ENCODE data around the gene SDCBP2.

The SDCBP2 gene

DNA sequence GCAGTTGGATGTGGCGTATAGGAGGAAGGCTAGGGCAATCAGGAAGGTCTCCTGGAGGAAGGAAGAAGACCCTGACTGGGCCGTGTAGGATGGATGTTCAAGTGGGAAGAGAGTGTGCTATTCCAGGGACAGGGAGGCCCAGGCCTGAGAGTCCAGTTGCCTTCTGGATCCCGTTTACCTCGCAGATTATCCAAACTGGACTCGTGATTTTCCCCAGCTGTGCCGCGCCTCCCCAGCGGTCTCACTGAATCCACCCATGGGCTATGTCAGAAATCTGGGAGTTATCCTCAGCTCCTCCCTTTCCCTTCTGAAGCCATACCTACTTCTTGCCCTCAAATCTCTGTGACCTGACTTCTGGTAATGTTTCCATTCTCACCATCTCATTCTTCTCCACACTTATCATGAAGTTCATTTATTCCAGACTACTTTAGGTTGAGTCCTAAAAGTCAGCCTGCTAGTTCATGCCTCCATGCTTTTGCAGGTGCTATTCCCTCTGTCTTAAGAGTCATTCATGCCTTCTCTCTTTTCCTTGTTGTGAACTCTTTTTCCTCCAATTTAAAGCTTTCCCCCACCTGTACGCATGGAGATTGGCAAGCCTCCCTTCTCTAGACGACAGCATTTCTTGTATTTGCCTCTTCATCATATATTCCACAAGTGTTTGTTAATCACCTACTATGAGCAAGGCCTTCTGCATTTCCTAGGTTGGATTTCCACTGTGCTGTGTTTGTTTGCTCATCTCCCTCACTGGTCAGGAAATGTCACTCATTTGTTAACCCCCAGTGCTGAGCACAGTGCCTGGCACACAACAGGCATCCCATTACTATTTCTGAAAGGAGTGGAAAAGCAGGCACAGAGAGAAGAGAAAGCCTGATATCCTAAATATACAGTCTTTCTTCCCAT is 2.7 kb downstream of the SDCBP2 start:
- TF ChIP-seq, protein P1, sequence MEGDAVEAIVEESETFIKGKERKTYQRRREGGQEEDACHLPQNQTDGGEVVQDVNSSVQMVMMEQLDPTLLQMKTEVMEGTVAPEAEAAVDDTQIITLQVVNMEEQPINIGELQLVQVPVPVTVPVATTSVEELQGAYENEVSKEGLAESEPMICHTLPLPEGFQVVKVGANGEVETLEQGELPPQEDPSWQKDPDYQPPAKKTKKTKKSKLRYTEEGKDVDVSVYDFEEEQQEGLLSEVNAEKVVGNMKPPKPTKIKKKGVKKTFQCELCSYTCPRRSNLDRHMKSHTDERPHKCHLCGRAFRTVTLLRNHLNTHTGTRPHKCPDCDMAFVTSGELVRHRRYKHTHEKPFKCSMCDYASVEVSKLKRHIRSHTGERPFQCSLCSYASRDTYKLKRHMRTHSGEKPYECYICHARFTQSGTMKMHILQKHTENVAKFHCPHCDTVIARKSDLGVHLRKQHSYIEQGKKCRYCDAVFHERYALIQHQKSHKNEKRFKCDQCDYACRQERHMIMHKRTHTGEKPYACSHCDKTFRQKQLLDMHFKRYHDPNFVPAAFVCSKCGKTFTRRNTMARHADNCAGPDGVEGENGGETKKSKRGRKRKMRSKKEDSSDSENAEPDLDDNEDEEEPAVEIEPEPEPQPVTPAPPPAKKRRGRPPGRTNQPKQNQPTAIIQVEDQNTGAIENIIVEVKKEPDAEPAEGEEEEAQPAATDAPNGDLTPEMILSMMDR (conservative IDR thresholded peaks at IDR 0.05), result no peak
- H3K27ac ChIP-seq, result peak overlapping the region; percentile 92

GRCh38 chr20:1325173-1326030 is 3.5 kb downstream of the SDCBP2 start:
- TF ChIP-seq, protein P1 (conservative IDR thresholded peaks at IDR 0.05), result no peak; the same call in 1 of the 2 replicates
- H3K27ac ChIP-seq, result peak overlapping the region; percentile 92

- peak overlapping the region; percentile 92 for H3K27ac ChIP-seq
- TF ChIP-seq, protein P1 (conservative IDR thresholded peaks at IDR 0.05), result no peak
Measured at GRCh38 chr20:1324598-1325172, 4.3 kb downstream of the SDCBP2 start.

DNA sequence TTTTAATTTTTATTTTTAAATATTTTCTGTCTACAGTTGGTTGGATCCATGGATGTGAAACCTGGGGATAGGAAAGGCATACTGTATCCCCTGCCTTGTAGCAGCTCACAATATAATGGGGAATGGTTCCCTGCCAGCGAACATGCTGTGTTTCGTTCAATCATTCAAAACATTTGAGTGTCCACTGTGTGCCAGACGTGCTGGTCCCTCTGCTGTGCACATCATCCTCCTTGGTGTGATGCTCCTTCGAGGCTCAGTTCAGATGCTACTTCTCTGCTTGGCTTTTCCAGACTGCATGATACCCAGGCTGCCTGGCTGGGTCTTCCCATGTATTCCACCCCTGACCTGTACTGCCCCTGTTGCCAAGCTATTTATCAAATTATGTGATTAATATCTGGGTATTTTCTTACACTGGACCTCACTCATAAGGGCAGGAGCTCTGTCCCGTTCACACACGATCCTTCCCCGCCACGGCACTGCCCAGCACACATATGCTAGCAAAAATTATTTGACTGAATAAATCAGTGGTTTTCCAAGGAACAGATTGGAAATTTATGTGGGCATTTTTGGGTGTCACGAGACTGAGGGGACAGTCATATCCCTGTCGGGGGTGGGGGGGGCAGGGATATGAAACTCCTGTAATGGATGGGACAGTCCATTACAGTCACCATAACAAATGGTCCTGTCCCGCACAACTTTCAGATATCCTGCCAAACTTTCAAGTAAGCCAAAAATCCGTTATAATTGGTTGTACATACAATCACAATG is 4.9 kb downstream of the SDCBP2 start:
- TF ChIP-seq, protein P1 (conservative IDR thresholded peaks at IDR 0.05), result no peak
- H3K27ac ChIP-seq, result peak overlapping the region; percentile 92

DNA sequence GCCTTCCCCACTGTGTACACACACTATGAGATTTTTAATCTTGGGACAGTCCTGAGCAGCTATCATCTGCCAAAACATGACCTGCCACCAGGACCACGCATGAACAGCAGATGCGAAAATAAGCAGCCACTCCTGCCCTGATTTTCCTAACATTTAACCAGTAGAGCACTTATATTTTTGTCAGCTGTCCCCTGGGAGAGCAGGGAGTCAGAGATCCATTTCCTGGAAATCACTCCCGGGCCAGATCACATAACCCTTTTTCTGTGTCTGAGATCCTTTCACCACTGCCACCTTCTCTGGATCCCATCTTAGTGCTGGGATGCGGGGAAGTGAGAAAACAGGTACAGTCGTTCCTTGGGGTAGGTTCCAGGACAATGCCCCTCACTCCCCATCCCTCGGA is 5.7 kb downstream of the SDCBP2 start:
- no peak overlapping the region for H3K27ac ChIP-seq
- TF ChIP-seq, protein P1 (conservative IDR thresholded peaks at IDR 0.05), result no peak

DNA sequence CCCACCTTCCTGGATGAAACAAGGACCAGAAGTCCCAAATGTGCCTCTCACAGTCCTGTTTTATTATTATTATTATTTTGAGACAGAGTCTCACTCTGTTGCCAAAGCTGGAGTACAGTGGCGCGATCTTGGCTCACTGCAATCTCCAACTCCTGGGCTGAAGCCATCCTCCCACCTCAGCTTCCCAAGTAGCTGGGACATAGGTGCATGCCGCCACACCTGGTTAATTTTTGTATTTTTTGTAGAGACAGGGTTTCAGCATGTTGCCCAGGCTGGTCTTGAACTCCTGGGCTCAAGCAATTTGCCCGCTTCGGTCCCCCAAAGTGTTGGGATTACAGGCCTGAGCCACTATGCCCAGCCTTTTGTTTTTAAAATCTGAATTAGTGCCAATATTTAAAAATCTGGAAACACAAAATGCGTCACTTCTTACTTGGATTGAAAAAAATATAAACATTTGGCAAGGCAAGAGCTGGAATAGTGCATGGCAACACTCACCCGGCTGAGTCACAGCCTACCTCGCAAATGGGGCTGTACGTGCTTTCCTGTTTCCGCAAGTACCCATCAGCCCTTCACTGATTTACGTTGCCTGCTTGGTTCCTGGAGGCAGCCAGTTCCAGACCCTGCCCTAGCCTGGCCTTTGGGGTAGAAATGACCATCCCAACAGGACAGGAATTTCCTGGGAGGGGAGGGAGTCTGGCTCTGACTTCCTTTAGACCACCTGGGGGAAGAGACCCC is 6.3 kb downstream of the SDCBP2 start:
- TF ChIP-seq, protein P1 (conservative IDR thresholded peaks at IDR 0.05), result no peak
- H3K27ac ChIP-seq, result no peak overlapping the region
